Measurements from ENCODE around the gene NSFL1C.
"Not testable (repeated sequence)": the region's sequence is repeated elsewhere in the genome, so short reads cannot be mapped to it uniquely, and the experiment has no call there.

The NSFL1C gene

GRCh38 chr20:1423206-1423605 is 43.4 kb downstream of the NSFL1C start:
- DNase-seq: no peak

- DNase-seq: no peak
These were observed 43.9 kb downstream of the NSFL1C start for GRCh38 chr20:1422753-1423152.

GRCh38 chr20:1420066-1420465 is 46.6 kb downstream of the NSFL1C start:
- DNase-seq: no peak

- no peak for DNase-seq
These were observed 48.3 kb downstream of the NSFL1C start for GRCh38 chr20:1418350-1418749.

GRCh38 chr20:1417790-1418189 is 48.9 kb downstream of the NSFL1C start:
- no peak for DNase-seq

- DNase-seq: peak; percentile 58
These were observed 49.4 kb downstream of the NSFL1C start for GRCh38 chr20:1417273-1417672.

- no peak for DNase-seq
These were observed 50.8 kb downstream of the NSFL1C start for GRCh38 chr20:1415667-1416468.

- no peak for DNase-seq
These were observed 51.7 kb downstream of the NSFL1C start for GRCh38 chr20:1414982-1415381.

GRCh38 chr20:1405801-1406200 is 60.8 kb downstream of the NSFL1C start:
- no peak for DNase-seq

GRCh38 chr20:1403624-1404023 is 63.0 kb downstream of the NSFL1C start:
- DNase-seq: no peak

- DNase-seq: no peak
These were observed 64.5 kb downstream of the NSFL1C start for GRCh38 chr20:1402149-1402548.

GRCh38 chr20:1401451-1401907 is 65.2 kb downstream of the NSFL1C start:
- DNase-seq: no peak

GRCh38 chr20:1399678-1400366 is 66.8 kb downstream of the NSFL1C start:
- DNase-seq: not testable (repeated sequence)

GRCh38 chr20:1398185-1398584 is 68.5 kb downstream of the NSFL1C start:
- not testable (repeated sequence) for DNase-seq

GRCh38 chr20:1397710-1398109 is 68.9 kb downstream of the NSFL1C start:
- DNase-seq: no peak

GRCh38 chr20:1396702-1397101 is 69.9 kb downstream of the NSFL1C start:
- DNase-seq: no peak

GRCh38 chr20:1396264-1396663 is 70.4 kb downstream of the NSFL1C start:
- no peak for DNase-seq

- no peak for DNase-seq
These were observed 72.0 kb downstream of the NSFL1C start for GRCh38 chr20:1394686-1395085.

GRCh38 chr20:1393507-1393882 is 73.2 kb downstream of the NSFL1C start:
- DNase-seq: no peak

GRCh38 chr20:1392693-1393506 is 73.7 kb downstream of the NSFL1C start, which contains the start of gene FKBP1A:
Gene FKBP1A, minus strand, starts transcription at chr20:1393054. Its CDS starts 56 bp downstream, at chr20:1392998.
- peak; percentile 93 for DNase-seq

GRCh38 chr20:1392443-1392692 is 74.3 kb downstream of the NSFL1C start:
- DNase-seq: peak; percentile 33

All from NCI-H82 (cell line).